Breast epithelium (tissue), 4 donors: ENCODE data around the gene PTPRN2. TPM values are rescaled to one million over a fixed set of nuclear protein-coding genes. Genes with fewer than 3 reads are reported as not detected.

Experiments used
- DNase-seq, 2 donors: peaks; one replicate each; pipeline ENCODE4 v3.0.0-alpha.2; 2019; ENCODE audit warnings: low spot score in 2 of 2
- H3K27ac ChIP-seq, 2 donors: fragments of 200-600 bp; sonication (generic) in 1 of 2; one replicate each; pipeline ENCODE4 v1.5.1; 2016 to 2019; ENCODE audit warnings: mild to moderate bottlenecking in 1 of 2
- H3K27me3 ChIP-seq, 2 donors: fragments of 200-600 bp; sonication (generic) in 1 of 2; one replicate each; pipeline versions ENCODE4 v1.5.1 to v1.6.0; 2017 to 2019; ENCODE audit warnings: control low read depth in 1 of 2, mild to moderate bottlenecking in 1 of 2
- H3K36me3 ChIP-seq: fragments of 200-600 bp; one replicate; pipeline ENCODE4 v1.5.1; 2019
- H3K4me1 ChIP-seq, 2 donors: fragments of 200-600 bp; sonication (generic); one replicate each; pipeline ENCODE4 v1.5.1; 2016 to 2019; ENCODE audit warnings: control low read depth in 1 of 2
- H3K4me3 ChIP-seq, 3 donors: fragments of 200-600 bp; sonication (generic); 1 replicate in 2 of 3; 2 replicates in 1 of 3; pipeline ENCODE4 v1.5.1; 2016 to 2019; ENCODE audit warnings: mild to moderate bottlenecking in 3 of 3, moderate library complexity in 2 of 3
- H3K9me3 ChIP-seq, 2 donors: fragments of 200-600 bp; sonication (generic) in 1 of 2; one replicate each; pipeline ENCODE4 v1.5.1; 2016 to 2019; ENCODE audit warnings: control low read depth in 1 of 2
- CTCF ChIP-seq, 3 donors: fragments of 450-650 bp; IDR thresholded peaks; one replicate each; pipeline ENCODE4 v1.5.1; 2016 to 2017; ENCODE audit warnings: antibody characterized with exemption in 3 of 3, mild to moderate bottlenecking in 3 of 3, moderate library complexity in 3 of 3
- POLR2A ChIP-seq: fragments of 450-650 bp; IDR thresholded peaks from one replicate; pipeline ENCODE4 v1.6.1; 2016; ENCODE audit warnings: antibody characterized with exemption, mild to moderate bottlenecking, moderate library complexity
- POLR2AphosphoS5 ChIP-seq, 3 donors: sonication (generic); formaldehyde crosslinking; IDR thresholded peaks; one replicate each; pipeline ENCODE4 v1.6.1; 2017; ENCODE audit warnings: antibody characterized with exemption in 3 of 3
- intact Hi-C: fragments of 100-400 bp; cut with DNase I; formaldehyde crosslinking; loops from one replicate; pipeline ENCODE4 v1.15.1; 2023; ENCODE audit warnings: low total_unique reads
- total RNA-seq, 3 donors: library from RNA; depleted of rRNA; stranded (reverse); fragments of >200 nt; gene quantifications; one replicate each; pipeline ENCODE4 v1.1.0, GENCODE V29; 2016

Gene PTPRN2
- total RNA-seq, 3 donors from 2014 or later: 1.6 to 2.2 (median 2.2) TPM

- Histone ChIP-seq H3K9me3 (no peaks in the 10 kb centered on the region), H3K27ac (no peak overlapping the region), H3K36me3 (no peaks in the 10 kb centered on the region), H3K4me1 (no peaks in the 10 kb centered on the region), H3K27me3 (peaks cover 0 to 16% of the 10 kb centered on the region in 2 donors), H3K4me3 (no peak overlapping the region)
- intact Hi-C loops: no loop called here
- DNase-seq: no peak
- no peak for TF ChIP-seq POLR2AphosphoS5 (IDR thresholded peaks at IDR 0.05)
- no peak for TF ChIP-seq POLR2A
- no peak for TF ChIP-seq CTCF (IDR thresholded peaks at IDR 0.05)
Measured at GRCh38 chr7:158533386-158534133, 54.1 kb downstream of the PTPRN2 start.

- no peak for DNase-seq
- Histone ChIP-seq H3K36me3 (no peaks in the 10 kb centered on the region), H3K9me3 (no peaks in the 10 kb centered on the region), H3K4me1 (no peaks in the 10 kb centered on the region), H3K27ac (no peak overlapping the region), H3K27me3 (peaks cover 0 to 14% of the 10 kb centered on the region in 2 donors), H3K4me3 (no peak overlapping the region)
- TF ChIP-seq CTCF (IDR thresholded peaks at IDR 0.05) (no peak), POLR2A (no peak), POLR2AphosphoS5 (IDR thresholded peaks at IDR 0.05) (no peak)
- intact Hi-C loops: no loop called here
Measured at GRCh38 chr7:158532093-158532627, 55.5 kb downstream of the PTPRN2 start.

- TF ChIP-seq CTCF (IDR thresholded peaks at IDR 0.05) (no peak), POLR2AphosphoS5 (IDR thresholded peaks at IDR 0.05) (no peak), POLR2A (no peak)
- intact Hi-C loops: no loop called here
- no peaks in the 10 kb centered on the region for H3K4me1 ChIP-seq
- peaks cover 0 to 14% of the 10 kb centered on the region in 2 donors for H3K27me3 ChIP-seq
- H3K27ac ChIP-seq: no peak overlapping the region
- H3K36me3 ChIP-seq: no peaks in the 10 kb centered on the region
- no peak for DNase-seq
- H3K4me3 ChIP-seq: no peak overlapping the region
- no peaks in the 10 kb centered on the region for H3K9me3 ChIP-seq
Measured at GRCh38 chr7:158531661-158532060, 56.0 kb downstream of the PTPRN2 start.

- TF ChIP-seq POLR2A (no peak), CTCF (IDR thresholded peaks at IDR 0.05) (no peak), POLR2AphosphoS5 (IDR thresholded peaks at IDR 0.05) (no peak)
- Histone ChIP-seq H3K27ac (no peak overlapping the region), H3K36me3 (no peaks in the 10 kb centered on the region), H3K9me3 (no peaks in the 10 kb centered on the region), H3K4me1 (no peaks in the 10 kb centered on the region), H3K27me3 (peaks cover 0 to 14% of the 10 kb centered on the region in 2 donors), H3K4me3 (no peak overlapping the region)
- intact Hi-C loops: no loop called here
- no peak for DNase-seq
Measured at GRCh38 chr7:158530800-158531609, 56.6 kb downstream of the PTPRN2 start.
